DOHH2 (cell line): ENCODE data around the gene DMGDH.

Experiments used
- CTCF ChIP-seq: fragments of 200-600 bp; sonication (generic); IDR thresholded peaks from one replicate; pipeline ENCODE4 v1.5.1; 2014; ENCODE audit warnings: antibody characterized with exemption, mild to moderate bottlenecking, low read depth, low read length; ENCODE audit not compliant: poor library complexity, severe bottlenecking
- EZH2phosphoT487 ChIP-seq: fragments of 200-600 bp; sonication (generic); IDR thresholded peaks from 2 replicates; pipeline ENCODE4 v1.6.1; 2017; ENCODE audit warnings: borderline replicate concordance, mild to moderate bottlenecking, antibody characterized with exemption, low read length, moderate library complexity, mixed read lengths

DNA sequence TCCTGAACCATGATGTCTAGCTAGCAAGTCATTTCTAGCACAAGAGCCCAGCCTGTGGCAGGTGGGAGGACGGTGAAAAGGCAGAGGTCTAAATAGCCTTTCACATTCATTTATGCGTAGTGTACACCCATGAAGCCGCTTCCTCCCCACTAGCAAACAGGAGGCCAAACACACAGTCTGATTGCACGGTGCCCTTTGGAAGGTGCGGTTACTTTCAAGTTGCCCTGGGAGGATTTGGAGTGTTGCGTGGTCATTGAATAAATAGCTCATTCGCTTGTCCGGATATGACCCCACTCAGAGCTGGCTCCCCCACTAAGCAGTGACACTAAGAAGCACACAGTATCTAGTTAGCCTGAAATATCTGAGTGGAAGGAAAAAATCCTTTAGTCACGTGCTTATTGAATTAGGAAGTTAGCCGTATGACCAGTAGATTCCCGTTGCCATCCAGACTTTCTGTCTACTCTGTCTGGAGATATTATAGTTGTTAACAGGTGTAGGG, 83.7 kb downstream of the DMGDH start:
- no peak for TF ChIP-seq CTCF
- TF ChIP-seq EZH2phosphoT487 = no peak
